GM03348 (cell line): ENCODE data around the gene CDK6.

ENCODE experiments used
- DNase-seq: peaks from one replicate; pipeline ENCODE4 v3.0.0; 2012; ENCODE audit warnings: low spot score

Gene CDK6

DNA sequence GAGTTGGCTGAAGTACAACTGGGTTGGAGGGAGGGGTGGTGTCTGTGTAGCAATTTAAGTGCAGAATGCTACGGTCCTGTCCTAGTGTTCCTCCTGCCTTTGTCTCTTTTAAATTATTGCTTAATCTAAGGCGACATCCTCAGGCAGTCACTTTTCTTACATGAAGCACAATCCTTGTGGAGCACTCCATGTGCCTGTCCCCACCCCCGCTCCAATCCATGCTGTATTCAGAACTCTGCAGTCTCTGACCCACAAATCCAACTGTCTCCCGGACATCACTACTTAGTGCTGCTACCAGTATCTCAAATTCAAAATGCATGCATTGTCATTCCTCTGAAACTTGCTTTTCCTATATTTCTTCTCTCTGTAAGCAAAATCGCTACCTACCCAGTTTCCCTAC, 154.7 kb downstream of the CDK6 start:
- no peak for DNase-seq

DNA sequence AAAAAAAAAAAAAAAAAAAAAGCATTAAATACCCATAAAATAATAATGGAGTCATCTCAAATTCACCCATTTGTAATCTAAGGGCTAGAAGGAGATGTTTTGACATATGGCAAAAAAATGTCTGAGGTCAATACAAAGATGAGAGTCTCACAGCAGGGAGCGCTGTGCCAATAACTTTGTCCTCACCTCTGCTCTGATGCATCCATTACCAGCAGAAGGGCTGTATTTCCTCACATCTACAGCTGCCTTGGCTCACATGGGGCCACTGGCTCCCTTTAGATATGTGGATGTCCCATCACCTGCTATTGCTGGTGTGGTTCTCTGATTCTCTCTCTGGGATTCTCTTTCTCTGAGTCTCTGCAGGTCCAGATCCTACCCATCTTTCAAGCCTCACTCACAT, 155.9 kb downstream of the CDK6 start:
- DNase-seq, result no peak

DNA sequence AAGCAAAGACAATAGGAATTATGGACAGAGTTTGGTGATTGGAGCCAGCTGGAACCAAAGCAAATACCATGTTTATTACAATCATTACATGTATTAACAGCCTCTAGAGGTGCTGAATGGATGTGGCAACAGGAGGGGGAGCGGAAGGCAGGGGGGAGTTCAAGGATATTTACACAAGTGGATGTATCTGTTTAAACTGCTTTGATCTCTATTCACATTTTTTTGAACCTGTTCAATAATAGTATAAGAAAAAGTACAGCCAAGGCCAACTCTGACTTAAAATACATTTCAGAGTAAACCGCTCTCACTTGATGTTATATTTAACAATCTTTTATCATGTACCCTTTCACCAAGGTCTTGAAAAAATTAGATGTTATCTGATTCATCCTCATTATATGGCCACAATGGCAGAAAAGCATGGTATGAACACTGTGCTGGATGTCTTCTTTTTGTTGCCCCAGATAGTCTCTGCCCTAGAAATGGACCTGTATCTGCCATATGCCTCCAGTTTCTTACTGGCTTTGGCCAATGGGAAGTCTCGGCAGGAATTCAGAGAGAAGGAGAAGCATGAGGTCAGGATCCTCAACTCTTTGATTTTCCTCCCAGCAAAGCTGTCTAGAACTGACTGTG, 158.0 kb downstream of the CDK6 start:
- DNase-seq, result no peak

DNA sequence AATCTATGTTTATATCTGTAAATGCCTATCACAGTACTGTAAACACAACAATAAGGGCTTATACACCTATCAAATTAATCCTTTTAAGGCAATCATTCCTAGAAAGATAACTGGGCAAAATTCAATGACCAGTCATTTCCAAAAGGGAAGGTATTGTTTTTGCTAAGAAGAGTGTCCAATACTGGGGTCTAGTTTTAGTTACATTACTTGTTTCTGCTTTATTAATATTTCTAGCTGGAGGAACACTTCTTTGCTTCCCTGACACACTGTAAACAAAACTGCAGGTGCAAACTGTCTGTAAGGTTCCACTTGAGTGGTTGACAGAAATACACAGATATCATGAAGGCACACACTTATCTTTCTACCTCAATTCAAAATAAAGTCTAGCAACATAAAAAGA, 162.0 kb downstream of the CDK6 start:
- DNase-seq, result no peak

DNA sequence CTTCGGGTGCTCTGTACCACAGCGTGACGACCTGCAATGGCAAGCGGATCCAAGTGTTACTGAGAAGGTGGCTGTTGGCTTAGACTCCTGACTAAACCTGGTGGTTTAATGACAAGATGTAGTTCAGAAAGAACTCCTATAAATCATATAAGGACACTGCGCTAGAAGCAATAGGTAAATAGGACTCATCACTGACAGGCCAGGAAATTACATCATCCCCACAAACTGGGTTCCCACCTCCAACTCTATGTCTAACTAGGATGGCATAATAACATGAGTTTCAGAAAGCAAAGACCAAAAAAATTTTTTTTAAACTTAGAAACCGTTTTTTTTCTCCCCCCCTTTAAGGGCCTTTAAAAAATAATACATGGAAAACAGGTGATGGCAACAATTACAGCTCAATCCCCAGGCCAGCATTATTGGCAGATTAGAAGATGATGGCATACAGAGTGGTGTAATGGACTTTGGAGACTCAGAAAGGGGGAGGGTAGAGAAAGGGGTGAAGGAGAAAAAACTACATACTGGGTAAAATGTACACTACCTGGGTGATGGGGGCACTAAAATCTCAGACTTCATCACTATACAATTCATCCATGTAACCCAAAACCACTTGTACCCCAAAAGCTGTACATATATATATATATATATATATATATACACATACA, 164.7 kb downstream of the CDK6 start:
- no peak for DNase-seq

DNA sequence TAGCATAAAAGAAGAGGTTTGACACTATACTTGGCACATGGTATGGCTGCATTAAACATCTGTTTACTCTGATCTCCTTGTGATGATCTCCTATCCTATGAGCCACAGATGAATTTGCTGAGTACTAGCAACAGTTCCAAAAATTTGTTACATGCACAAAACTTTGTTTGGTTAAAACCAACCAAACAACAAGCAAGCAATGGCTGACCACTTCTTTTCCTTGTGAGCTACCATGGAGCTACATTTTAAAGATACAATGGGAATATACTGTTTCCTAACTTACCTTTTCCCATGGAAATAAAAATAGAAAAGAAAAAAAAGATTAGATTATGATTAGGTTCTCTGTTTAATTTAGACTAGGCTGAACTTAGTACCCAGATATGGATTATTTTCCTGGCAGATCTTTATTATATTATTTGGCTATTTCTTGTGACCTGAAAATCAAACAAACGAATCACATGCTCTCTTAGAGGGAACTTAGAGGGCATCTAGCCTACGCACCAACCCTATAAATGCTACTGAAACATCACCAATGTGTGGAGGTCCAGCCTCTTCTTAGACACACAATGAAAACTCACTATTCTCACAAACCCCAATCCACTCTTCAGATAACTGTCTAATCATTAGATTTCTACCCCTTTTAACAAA, 166.0 kb downstream of the CDK6 start:
- DNase-seq, result no peak

DNA sequence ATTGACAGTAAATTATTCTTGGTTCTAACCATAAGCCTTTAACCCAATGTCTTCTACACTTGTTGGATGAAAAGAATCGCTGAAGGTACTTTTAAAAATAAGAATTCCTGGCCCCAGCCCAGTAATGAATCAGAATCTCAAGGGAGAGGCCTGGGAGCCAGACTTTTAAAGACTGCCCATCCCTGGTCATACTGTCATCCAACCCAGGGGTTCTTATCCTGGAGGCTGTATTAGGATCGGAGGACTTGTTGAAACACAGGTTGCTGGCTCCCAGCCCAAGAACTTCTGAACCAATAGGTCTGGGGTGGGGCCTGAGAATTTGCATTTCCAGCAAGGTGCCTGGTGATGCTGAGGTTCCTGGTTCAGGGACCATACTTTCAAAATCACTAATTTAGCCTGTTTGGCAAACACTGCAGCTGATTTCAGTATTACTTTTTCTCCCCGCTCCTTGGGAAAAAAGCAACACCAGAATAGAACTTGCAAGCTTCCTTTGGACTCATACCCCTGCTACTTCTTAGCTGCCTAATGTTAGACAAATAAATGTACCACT, 166.7 kb downstream of the CDK6 start:
- DNase-seq, result peak; percentile 20

DNA sequence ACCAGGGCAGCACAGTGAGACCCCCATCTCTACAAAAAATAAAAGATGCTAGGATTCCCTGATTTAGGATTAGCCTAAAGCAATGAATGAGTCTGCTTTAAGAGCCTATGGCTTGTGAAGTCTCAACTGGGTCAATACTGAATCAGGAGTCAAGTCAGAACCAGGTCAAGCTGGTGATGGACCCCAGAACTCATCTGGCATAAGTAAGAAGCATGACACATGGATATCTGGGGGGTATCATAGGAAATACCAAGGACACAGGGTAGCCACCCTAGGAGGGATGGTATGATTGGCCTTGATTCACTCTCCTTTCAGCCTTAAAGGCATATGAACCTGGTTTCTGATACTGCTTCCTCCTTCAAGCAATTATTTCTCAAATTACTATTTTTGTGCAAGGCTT, 167.8 kb downstream of the CDK6 start:
- no peak for DNase-seq

DNA sequence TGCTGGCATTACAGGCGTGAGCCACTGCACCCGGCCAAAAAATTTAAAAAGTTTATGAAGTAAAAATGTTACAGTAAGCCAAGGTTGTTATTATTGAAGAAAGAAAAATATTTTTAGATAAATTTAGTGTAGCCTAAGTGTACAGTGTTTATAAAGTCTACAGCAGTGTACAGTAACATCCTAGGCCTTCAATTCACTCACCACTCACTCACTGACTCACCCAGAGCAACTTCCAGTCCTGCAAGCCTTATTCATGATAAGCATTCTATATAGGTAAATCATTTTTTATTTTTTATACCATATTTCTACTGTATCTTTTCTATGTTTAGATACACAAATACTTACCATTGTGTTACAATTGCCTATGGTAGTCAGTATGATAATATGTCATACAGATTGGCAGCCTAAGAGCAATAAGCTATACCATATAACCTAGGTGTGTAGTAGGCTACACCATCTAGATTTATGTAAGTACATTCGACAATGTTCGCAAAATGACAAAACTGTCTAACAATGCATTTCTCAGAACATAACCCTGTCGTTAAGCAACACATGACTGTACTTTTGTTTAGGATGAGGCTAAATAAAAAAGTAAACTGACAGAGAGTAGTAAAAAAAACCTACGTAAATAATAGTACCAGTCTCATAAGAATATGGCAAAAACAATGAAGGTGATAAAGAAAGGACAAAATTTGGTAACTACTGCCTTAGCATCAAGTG, 168.4 kb downstream of the CDK6 start:
- no peak for DNase-seq

DNA sequence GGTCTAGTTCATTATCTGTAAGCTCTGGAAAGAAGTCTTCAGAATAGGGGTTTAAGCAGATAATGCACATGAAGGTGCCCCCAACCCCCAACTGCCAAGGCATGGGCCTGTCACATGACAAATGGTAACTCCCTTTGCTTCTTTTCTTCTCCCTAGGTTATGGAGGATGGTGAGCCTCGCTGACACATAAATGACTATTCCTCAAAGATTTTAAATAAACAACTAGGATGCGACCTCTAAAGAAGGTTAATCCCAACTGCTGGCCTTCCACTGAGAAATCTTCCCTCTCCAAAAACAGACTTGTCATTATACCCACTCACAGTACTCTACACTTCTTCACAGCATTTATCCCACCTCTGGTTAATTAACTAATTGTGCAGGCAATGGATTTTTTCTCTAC, 170.4 kb downstream of the CDK6 start:
- DNase-seq, result no peak

DNA sequence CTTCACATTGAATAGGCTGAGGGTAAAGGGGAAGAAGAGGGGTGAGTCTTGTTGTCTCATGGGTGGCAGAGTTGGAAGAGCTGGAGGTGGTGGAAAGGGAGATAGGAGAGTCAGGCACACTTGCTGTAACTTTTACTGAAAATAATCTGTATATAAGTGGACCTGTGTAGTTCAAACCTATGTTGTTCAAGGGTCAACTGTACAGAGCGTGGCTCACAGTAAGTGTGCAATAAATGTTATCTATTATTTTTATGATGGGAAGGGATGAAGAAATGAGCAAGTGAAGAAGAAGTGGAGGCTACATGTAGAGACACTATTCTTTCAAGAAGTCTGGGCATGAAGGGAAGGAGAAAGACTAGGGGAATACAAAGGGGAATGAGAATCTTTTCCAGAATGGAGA, 174.7 kb downstream of the CDK6 start:
- no peak for DNase-seq

DNA sequence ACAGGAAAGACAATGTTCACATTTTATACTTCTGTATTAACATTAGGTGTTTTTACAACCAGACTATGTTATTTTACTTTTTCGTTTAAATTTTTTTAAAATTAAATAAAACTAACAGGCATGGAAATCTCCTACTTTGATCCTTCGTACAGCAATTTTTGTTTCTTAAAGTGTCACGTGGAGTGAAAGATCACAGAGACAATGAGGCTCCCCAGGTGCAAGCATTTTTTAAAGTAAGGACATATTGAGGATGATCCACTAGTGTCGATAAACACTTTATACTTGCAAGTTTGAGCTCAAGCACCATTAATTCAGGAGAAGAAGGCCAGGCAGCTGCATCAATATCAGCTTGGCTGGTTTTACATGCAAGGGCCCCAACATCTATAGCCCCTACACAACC, 177.7 kb downstream of the CDK6 start:
- DNase-seq, result no peak

DNA sequence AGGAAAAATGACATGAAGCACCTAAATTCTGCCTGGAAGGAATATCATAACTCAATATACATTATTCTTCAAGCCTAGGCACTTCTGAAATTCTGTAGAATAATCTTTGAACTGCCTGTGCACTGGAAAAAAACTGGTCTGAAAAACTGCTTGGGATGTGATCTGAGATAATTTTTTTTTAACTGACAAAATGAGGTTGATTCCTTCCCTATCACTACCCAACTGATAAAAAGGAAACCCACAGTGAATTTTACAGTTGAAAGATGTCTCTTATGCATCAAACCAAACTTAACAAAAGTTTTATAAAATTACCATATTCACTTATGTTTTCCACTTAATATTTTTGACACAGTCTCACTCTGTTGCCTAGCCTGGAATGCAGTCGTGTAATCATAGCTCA, 179.0 kb downstream of the CDK6 start:
- no peak for DNase-seq

DNA sequence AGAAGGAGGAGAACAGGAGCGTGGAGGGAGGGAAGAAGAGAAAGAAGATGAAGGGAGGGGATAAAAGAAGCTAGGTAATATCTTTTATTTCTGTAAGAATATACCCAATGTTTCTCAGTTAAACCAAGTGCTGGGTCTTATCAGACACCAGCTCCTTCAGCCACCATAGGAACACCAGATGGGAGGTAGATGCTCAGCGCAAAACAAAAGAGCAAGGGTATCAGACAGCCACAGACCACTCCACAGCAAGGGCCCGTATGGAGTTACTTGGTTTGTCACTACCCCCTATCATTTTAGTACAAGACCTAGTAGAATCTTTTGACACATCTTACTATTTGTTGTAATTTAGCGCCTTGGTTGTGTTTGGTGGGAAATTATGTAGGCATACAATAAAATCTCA, 180.3 kb downstream of the CDK6 start:
- DNase-seq, result no peak

DNA sequence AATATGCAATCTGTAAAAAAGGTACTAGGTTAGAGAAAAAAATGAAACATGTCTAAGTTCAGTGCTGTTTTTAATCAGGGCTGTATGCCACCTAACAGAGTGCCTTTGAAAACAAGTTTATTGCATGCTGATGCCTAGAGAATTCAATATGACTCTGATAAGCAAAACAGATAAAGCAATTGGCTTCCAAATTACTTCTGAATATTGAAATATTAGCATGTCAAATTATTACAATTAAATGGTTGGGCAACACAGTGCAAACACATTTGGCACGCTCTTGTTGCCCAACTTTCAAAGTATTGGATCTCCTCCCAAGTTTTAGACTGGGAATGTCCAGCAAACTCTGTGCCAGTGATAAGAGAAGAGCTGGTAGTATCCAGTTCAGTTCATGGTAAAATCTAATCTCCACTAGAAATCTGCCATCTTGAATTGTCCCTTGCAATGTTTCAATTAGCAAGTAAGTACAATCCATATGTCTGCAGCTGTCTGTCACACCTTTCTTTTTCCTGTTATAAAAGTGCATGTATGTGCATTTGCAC, 181.0 kb downstream of the CDK6 start:
- no peak for DNase-seq

DNA sequence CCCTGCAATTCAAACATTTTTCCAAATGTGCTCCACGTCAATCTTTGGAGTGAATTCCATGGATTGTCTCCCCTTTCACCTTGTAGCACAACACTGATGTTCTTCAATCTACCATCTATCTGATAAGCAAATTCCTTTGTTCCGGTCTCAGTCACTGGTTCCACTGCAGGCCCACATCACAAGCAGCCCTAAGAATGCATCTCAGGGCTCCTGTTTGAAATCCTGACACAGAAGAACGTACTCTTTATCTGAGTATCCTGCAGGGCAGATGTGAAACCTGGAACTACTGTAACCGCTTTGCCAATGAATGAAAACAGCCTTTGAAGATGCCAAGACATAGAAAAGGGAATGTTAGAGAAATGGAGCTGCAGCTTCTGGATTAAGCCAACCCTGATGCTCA, 183.2 kb downstream of the CDK6 start:
- DNase-seq, result no peak

DNA sequence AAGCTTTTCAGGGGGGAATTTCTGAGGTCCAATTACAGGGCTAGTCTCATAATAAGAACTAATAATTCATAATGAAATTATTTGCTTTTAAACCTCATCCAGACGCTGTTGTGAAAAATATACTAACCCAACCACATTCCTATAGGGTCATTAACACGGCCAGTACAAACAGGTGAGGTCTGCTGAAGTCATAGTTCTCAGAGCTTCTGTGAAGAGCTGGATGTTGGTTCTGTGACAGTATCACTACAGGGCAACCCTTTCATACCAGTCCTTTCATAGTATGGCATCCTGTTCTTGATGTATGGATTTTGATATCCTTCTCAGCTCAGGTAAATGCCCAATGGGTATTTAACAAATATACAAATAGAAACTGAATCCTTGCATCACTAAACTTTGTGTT, 183.8 kb downstream of the CDK6 start:
- no peak for DNase-seq

DNA sequence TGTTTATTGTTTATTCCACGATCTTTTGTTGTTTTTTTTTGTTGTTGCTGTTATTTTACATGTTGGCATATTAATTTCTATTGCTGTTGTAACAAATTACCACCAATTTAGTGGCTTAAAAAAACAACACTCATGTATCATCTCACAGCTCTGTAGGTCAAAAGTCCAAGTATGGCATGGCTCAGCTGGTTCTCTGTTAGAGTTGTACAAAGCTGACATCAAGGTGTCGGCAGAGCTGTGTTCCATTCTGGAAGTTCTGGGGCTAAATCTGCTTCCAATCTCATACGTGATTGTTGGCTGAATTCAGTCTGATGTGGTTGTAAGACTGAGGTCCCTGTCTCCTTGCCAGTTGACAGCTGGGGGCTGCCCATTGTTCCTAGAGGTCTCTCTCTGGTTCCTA, 186.0 kb downstream of the CDK6 start:
- no peak for DNase-seq

DNA sequence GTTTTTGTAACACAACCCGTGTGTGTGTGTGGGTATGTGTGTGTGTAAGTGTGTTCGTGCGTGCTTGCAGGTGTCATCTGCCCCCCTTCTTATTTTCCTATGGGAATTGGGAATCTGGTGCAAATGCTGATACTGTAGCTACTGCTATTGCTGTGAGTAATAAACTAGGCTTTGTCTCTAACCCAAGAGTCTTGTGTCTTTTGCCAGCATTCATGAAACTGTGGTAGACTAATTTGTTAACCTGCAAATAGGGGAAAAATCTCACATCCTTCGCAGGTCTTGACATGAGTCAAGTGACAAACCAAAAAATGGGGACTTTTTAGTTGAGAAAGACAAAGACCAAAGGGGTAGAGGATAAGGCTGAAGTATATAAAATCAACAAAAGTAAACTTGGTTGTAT, 188.3 kb downstream of the CDK6 start:
- DNase-seq, result no peak

DNA sequence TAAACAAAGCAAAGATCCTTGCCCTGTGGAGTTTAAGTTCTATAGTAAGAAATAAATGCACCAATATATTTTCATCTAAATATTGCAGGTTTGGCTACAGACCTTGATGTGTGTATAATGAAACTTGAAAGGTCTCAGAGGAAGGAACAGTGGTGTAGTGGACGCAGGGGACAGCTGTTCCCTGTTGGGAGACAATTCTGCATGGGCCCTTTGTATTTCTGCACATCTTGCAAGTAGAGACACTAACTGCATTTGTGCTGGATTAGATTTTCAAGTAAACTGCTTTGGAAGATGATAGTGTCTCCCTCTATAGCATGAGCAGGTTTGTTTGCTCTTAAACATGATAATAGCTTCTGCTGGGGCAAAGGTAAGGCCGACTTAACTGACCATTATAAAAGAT, 188.7 kb downstream of the CDK6 start:
- no peak for DNase-seq

DNA sequence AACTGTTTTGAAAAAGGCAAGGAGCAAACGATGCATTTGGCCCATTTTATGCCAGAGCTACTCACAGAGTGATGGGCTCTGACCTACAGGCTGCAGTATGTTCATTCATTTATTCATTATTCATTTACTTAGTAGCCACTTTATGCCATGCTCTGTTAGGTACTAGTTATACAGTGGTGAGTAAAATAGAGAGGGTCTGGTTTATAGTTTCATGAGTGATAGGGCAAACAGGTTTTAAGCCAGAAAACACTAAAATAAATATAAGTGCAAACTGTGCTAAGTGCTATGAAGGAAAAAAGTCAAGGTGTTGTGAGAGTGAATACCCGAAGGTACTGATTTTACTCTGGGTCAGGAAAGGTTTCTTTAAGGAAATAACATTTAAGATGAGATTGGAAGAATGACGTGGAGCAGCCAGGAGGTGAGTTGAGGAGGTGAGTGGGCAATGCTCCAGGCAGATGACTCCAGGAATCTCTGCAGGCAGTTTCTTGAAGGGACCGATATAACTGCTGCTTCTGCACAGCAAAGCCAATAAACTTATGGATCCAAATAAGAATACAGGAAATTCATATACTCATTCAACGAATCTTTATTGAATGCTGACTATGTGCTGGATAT, 189.3 kb downstream of the CDK6 start:
- no peak for DNase-seq
